AG04449 (cell line): ENCODE data around the gene SLC35C1.

Experiments
- CTCF ChIA-PET: fragments of 350-600 bp; formaldehyde crosslinking; extraction: SDS; loops from one replicate; lab custom pipeline; 2021; ENCODE audit warnings: antibody characterized with exemption; lab: Yijun Ruan, JAX
- POLR2A ChIA-PET: fragments of 400-600, 350-600 bp; formaldehyde crosslinking; extraction: SDS; loops from one replicate; lab custom pipeline; 2020; ENCODE audit warnings: antibody characterized with exemption, inconsistent platforms; lab: Yijun Ruan, JAX
- DNase-seq: peaks from one replicate; pipeline ENCODE4 v3.0.0-alpha.2; 2010; ENCODE audit warnings: low read depth, low spot score
- H3K4me3 ChIP-seq: 2 replicates; pipeline ENCODE4 v1.5.1; 2011; ENCODE audit warnings: low read depth, mild to moderate bottlenecking, control low read depth, low read length
- CTCF ChIP-seq: IDR thresholded peaks from one replicate; pipeline ENCODE4 v1.5.1; 2011; ENCODE audit warnings: mild to moderate bottlenecking, moderate library complexity, low read length, control low read depth, inconsistent platforms; ENCODE audit not compliant: insufficient read depth; ENCODE audit errors: missing control alignments

The SLC35C1 gene

GRCh38 chr11:45811571-45812290, 6.8 kb downstream of the SLC35C1 start:
- DNase-seq = no peak
- H3K4me3 ChIP-seq = no peak overlapping the region
- ChIA-PET CTCF (interaction anchor here (1.2 to 1.6 kb wide), 2 partner anchors 31 to 40 kb away, joined by 3 to 7 read pairs; no protein-coding TSS in a partner anchor), POLR2A (no interaction called here)
- TF ChIP-seq CTCF = no peak

- POLR2A ChIA-PET = no interaction called here
- TF ChIP-seq CTCF = no peak
- DNase-seq = no peak
- CTCF ChIA-PET = interaction anchor here (1.2 to 1.6 kb wide), 2 partner anchors 30 to 41 kb away, joined by 3 to 7 read pairs; no protein-coding TSS in a partner anchor
- no peak overlapping the region for H3K4me3 ChIP-seq
These were observed 7.9 kb downstream of the SLC35C1 start for GRCh38 chr11:45812581-45813548.

- no peak overlapping the region for H3K4me3 ChIP-seq
- no peak for TF ChIP-seq CTCF
- no peak for DNase-seq
- POLR2A ChIA-PET = no interaction called here
- CTCF ChIA-PET = interaction anchor here (1.0 to 1.4 kb wide), 2 partner anchors 11 to 27 kb away, joined by 5 to 6 read pairs; partner anchors contain the start of gene SLC35C1
These were observed 10.8 kb downstream of the SLC35C1 start for GRCh38 chr11:45815747-45816146.

- no peak for TF ChIP-seq CTCF
- ChIA-PET POLR2A (no interaction called here), CTCF (interaction anchor here (1.0 to 1.5 kb wide), 4 partner anchors 11 to 26 kb away, joined by 3 to 9 read pairs (median 6); partner anchors contain the start of gene SLC35C1)
- no peak overlapping the region for H3K4me3 ChIP-seq
- DNase-seq = no peak
These were observed 11.7 kb downstream of the SLC35C1 start for GRCh38 chr11:45816614-45817013.

- DNase-seq = no peak
- no peak for TF ChIP-seq CTCF
- ChIA-PET POLR2A (no interaction called here), CTCF (interaction anchor here (0.9 to 1.5 kb wide), 3 partner anchors 13 to 26 kb away, joined by 3 to 9 read pairs (median 3); no protein-coding TSS in a partner anchor)
- H3K4me3 ChIP-seq = no peak overlapping the region
These were observed 12.2 kb downstream of the SLC35C1 start for GRCh38 chr11:45817191-45817590.
